HG03103 (cell line): ENCODE results near the gene CSMD2.

Experiments used
- ATAC-seq: cut with Tn5 transposase; IDR thresholded peaks from one replicate; pipeline ENCODE4 v1.9.1; 2021; ENCODE audit warnings: low read depth; ENCODE audit not compliant: unreplicated experiment

CSMD2 gene

DNA sequence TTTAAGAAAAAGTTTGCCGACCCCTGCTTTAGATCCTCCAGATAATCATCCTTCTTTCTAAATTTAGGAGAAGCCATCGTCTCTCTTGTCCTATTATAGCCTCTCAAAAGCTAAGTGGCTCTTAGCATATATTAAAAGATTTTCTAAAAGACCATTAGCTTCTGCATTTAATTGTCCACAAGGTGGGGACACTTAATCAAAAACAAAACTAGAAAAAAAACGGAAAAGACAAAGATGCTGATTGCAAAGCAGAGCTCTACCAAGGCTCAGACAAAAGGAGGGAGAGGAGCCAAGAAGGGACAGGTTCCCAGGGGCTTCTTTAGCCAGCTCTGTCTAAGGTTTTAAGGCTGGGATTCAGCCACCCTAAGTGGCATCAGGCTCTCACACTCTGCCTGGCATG is 429.4 kb downstream of the CSMD2 start:
- ATAC-seq = no peak

DNA sequence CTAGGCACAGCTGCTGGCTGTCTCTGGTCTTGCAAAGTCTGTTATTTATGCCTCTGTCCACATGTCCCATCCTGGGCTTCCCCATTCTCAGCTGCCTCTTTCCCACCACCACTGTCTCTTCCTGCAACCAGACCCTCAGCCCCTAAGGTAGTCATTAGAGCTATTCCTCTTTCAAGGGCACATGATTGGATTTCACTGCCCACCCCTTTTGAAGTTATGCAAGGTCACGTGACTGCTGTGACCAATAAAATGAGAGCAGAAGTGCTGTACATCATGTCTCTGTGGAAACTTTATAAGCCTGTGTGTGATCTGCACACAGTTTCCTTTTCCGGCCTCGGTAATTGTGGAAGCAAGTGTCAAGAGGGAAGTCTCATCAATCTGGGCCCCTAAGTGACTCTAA is 437.7 kb downstream of the CSMD2 start:
- ATAC-seq = no peak

DNA sequence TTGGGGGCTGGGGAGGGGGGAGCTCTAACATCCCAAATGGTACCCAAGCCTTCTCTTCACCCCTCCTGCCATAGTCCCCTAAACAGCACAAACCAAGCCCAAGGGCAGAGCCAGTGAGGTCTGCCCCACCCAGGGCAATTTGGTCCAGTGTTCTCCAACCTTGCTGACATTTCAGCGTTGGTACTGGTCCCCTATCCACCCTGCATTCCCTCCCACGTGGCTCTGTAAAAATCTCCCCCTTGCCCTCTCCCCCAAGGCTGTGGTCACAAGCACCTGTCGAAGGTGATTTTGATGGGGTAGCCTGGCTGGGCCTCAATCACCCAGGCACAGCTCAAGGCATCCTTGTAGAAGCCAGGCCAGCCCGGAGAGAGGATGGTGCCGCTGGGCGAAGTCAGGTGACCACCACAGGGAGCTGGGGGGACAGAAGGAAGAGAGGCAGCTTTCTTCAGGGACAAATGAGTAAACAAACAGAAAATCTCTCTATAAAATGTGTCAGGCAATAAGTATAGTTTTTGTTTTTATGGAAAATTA is 438.7 kb downstream of the CSMD2 start:
- ATAC-seq = no peak

DNA sequence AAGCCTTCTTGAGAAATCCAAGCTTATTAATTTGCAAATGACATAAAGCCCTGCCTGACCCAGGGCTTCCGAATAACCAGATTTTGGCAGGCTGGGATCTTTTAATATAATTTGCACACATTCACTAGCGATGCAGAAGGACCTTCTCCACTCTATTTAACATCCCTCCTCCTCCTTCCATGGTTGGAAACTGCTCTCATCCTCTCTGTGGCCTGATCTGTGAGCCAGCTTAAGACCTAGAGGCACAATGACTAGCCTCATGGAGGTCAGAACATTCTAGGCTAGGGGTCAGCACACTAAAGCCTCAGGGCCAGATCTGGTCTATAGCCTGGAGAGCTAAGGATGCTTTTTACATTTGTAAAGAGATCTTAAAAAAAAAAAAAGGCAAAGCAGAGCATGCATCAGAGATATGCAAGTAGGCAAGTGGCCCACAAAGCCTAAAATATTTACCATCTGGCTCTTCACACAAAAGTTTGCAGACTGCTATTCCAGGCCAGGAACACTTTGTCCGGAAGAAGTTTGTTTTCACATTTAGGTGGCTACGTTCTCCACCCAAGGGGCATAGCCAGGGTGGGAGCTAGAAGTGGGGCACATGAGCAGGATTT is 439.4 kb downstream of the CSMD2 start:
- no peak for ATAC-seq

DNA sequence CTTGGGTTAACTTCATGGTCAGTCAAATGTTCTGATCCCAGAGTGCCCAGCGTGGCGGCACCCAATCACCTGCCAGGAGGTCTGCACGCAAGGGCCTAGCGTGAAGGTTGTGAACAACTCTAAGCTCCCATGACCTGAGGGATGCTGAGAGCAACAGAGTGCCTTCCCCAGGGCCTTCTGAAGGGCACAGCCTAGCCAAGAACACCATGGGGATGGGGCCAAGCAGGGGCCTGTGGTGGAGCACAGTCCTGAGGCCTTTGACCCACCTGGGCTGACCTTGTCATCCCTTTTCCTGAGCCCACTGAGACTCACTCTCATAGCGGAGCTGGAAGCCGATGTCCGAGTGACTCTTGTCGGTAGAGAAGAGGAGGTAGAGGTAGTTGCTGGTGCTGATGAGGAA is 440.0 kb downstream of the CSMD2 start:
- no peak for ATAC-seq

DNA sequence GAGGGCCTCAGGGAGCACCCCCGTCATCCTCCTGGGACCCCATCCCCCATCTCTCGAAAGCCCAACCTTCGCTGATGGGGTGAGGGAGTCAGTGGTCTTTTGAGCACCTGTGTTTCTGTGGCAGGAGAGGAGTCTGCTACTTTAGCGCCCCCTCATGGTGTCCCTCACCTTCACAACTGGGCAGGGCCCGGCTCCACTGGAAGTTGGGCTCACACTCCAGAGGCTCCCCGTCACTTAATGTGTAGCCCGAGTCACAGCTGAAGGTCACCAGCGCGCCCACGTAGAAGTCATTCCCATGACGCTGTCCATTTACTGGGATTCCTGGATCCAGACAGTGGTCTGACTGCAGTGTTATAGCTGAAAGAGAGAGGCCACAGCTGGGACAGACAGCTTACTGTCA is 440.7 kb downstream of the CSMD2 start:
- ATAC-seq = no peak

DNA sequence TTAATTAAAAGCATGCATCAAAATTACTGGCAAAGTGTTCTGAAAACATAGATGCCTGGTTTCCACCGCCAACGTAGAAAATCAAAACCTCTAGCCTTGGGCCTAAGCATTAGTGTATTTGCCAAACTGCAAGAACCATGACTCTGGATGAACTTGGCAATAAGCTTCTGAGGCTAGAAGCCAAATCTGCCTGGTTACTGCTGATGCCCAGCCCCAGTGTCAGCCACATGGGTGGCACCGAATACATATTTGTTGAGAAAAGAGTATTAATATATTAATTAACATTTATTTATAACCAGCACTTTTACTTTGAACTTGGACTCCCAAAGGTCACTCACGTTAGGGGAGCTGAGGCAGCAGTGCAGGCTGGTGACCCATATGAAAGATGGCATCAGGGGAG is 441.8 kb downstream of the CSMD2 start:
- no peak for ATAC-seq

DNA sequence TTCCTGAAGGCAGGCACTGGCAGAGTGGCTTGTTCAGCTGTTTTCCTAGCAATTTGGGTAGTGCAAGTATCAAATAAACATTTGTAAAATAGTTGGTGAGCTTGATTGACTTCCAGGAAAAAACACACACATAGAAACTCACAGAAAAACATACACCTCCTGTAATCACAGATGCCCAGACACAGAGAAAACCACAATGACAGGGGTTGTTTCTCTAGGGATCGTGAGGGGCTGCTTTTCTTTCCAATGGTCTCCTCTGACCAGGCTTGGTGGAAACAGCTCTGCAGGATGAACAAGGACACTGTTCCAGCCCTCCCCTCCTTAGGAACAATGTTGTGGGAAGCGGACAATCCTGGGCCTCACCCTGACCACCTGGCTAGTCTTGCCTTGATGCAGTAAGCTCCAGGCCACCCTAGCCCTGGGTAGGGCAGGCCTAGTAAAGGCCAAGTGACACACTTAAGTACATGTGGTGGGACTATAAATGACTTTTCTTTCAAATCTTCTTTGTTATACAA is 443.7 kb downstream of the CSMD2 start:
- no peak for ATAC-seq

DNA sequence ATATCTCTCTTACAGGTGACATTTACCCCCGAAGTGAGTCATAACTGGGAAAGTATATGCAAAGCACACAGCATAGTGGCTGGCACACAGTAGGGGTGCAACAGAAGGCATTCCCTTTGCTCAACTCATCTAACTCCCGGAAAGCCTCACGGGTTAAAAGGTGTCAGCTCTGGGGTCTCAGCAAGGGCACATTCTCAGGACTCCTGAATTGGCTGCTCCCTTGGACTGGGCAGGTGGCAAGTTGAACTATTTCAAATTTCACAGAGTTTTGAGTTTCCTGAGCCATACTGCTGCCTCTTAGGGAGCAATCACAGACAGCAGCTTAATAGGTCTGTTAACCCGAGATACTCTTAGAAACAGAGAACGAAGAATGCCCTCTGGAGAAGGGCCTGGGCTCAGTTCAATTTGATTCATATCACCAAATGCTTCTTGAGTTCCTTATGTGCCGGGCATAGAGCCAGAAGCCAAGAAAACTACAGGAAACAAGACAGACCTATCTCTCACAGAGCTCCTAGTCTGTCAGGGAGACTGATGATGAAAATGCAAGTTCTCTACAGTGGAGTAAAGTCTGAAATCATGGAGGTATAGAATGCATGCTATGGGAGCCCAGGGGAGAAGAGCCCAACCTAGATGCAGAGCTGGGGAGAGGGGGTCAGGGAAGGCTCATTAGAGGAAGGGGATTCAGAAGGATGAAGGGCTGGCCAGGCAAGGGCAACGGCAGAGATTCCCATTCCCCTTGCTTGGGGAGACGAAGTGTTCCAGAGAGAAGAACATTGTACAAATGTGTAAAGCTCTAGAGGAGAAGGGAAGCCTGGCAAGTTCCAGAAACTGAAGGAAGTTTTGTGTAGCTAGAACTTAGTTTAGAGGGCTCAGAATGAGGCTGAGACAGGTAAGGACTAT is 445.0 kb downstream of the CSMD2 start:
- ATAC-seq = no peak

DNA sequence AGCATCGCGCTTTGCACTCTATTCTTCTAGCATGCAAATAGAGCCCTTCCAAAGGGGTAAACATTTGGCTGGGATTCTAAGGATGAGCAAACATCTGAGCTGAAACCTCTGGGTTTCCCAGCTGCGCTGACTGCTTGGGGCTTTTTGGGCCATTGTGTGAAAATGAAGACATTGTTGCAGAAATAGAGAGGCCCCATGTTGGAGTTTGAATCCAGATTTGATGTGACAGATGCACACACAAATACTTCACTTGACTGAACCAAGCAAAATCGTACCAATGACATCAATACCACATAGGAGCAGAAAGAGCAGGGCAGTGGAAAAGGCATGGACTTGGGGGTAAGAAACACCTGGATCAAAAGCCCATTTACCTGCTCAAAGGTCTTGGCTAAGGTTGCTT is 445.7 kb downstream of the CSMD2 start:
- ATAC-seq = no peak

DNA sequence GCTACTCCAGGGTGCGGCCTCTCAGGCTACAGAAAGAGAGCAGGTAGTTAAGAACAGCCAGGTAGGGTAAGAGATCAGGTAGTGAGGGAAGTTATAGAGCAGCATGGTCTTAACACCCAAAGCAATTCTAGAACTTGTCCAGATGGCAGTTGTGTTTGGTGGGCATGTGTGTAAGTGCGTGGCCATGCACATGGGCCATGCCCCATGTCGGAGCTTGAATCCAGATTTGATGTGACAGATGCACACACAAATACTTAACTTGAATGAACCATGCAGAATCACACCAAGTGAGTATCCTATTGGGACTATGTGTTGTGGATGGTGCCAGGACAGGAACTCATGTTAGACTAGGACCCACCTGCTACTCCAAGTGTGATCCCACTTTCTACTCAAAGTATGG is 446.8 kb downstream of the CSMD2 start:
- no peak for ATAC-seq

DNA sequence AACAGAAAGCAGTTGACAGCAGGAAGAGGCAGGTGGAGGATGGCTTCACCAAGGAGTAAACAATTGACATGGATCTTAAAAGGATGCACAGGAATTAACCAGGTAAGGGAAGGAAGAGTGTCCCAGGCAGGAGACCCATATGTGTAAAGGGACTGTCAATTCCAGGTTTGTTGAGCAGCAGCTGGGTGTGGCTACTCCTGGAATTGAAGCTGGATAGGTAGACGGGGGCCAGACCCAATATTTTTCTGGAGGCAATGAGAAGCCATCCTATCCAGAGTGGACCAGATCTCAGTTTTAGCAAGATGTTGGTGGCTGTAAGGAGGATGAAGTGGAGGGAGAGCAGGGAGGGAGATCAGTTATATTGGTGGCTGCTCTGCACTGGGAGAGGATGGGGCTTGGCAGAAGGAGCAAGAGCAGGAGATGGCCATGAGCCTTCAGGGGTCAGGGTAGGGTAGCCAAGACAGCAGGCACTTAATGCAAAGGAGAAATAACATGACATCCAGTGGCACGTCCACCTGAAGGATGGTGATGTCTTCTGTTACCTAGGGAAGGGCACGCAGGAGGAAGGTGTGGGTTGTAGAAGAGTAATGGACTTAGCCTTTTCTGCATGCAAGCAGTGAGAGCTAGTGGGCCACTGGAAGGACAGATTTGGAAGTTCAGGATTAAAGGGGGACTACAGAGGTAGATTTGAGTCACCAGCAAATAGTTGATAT is 447.9 kb downstream of the CSMD2 start:
- ATAC-seq = no peak

DNA sequence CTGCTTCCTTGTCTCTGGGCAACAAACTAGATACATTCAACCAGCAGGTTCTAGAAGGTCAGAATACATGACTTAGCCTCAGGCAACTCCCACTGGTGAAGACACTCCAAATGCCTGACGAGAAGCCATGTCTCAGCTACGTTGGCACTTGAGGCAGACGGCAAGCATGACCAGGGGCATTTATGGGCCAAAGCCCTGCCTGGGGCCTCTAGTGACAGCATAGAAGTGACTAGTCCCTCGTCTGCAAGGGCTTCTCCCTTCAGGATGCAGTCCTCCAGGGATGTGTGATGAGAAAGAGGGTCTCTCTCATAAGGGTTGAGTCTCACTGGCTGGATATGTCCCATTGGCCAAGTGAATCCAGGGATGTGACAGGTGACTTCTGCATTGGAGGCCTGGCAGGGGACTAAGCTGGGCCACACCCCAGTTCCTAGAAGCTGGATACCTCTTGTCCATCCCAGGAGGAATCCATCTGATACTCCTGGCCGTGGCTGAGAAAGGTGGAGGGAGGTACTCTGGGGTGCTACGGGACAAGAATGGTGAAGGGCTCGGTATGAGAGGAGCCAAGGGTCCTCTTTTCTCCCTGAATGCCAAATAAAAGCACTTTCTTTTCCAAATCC is 449.7 kb downstream of the CSMD2 start:
- no peak for ATAC-seq

DNA sequence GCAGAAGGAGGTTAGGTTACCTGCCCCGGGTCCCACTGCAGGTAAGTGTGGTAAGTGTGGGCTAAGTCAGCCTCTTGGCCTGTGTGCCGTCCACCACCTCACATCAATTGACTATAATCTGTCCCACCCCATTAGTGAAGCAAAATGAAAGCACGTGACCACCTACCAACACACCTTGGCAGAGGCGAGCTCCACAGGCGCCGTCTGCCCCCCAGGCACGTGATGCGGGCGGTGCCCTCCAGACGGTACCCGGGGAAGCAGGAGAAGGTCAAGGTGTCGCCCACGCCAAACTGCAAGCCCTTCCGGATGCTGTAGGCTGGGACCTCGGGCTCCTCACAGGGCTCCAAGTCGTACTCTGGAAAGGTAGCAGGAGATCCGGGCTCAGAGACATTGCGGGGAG is 450.6 kb downstream of the CSMD2 start:
- ATAC-seq = no peak

DNA sequence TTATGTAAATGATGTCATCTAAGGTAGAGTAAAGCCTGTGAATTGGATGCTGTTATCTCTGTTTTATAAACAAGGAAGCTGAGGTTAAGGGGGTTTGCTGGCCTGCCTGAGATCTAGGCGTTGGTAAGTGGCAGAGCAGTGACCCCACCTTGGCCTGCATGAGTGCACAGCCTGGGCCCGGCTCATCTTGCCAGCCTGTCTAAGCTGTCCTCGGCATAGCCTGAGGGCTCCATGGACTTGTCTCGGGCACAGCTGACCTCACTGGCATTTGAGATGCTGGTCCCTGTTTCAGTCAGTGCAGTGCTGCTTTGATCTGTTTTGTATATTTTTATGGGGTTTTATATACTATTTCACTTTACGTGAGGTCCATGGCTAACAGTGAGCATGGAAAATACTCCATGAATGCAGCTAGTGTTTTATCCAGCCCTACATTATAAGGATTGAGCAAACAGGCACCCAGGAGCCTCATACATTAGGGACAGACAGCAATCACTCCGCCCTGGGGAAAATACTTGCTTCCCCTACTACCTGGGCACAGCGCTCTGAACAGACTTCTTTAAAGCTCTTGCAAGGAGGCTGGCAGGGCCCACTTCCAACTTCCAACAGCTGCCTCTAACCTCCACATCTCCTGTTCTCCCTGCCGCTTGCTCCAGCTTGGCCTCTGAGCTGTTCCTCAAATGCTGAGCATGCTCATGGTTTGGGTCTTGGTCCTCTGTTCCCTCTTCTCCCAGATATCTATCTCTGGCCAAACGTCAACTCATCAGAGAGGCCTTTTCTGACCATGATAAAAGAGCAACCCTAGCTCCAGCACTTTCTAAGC is 451.8 kb downstream of the CSMD2 start:
- no peak for ATAC-seq

DNA sequence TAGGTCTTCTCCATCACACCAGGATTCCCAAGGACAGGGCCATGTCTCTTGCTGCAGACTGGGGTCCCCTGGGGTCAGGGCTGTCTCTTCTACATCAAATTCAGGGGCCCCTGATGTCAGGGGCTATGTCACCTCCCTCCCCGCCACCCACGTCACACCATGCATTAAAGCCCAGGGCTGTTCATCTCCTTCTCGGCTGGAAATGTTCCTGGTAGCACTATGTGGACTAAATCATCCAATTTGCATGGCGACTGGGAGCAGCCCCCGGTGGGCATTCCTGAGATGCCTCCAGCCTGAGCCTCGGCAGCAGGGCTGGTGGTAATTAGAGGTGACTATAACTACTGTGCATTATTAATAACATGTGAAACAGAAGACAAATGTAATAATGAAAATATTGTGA is 452.8 kb downstream of the CSMD2 start:
- no peak for ATAC-seq

DNA sequence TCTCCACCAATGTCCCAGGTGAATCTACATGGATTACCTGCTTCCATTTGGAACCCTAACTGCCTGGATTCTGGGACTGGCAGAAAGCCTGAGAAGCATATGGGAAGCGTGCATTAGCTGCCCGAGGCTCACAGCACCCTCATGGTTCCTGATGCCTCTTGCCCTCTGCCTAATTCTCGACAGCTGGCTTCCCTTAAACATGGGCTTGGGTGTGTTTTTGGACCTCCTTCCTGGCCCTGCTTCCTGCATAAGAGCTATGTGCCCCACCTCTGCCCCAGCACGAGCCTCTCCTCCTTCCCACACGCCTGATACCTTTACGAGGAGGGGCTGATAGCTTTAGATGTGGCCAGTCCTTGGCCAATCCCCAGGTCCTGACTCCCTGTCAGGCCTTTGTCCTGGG is 453.5 kb downstream of the CSMD2 start:
- no peak for ATAC-seq

DNA sequence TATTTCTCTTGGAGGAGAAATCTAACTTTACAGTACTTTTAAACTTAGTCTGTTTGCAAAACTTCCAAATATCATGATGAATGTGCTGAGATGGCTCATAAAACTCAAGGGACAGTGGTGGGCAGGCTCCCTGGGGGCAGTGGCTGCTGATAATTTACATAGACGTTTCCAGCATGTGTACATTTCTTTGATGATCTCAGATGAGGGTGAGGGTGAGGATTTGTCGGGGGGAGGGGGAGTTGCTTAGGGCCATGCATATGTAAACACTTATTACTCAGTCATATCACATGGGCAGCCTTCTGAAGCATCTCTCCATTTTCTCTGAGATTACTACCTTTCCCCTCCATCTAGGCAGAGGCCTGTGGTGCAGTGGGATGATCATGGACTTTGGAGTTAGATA is 454.1 kb downstream of the CSMD2 start:
- ATAC-seq = no peak

DNA sequence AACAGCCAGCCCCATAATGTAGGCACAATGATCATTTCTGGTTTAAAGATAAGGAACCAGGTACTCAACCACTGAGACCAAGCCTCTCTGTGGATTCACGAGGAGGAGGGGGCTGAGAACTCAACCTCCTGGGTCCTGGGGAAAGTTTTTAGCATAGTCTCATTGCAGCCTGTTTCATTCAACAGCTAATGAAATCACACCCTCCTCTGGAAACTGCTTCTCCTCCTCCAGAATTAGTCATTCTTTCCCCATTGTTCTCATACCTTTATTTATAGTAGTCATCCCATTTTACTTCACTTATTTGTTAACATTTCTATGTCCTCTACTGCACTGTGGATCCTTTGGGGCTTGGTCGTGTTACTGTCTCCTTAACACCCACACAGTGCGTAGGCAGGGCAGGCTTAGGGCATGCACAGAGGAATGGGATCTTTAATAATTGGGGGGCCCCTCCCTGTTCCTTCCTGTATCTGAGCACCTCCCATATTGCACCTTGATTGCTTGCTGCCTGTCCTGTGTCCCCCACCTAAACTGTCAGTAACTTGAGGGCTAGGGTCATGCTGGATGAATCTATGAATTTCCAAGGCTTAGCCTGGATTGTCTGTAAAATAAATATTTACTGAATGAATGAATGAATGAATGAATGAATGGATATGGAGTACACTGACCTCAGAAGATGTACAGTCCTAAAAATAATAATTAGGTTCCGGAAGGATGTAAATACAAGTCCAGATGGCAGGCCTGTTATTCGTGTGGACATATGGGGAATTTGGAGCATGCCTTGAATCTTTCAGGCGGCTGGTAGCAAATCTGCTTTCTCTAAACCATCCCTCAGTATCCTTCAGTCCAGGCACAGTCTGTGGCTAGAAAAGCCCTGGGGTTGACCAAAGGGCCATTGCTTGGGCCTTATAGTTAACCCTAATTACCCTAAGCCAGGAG is 455.0 kb downstream of the CSMD2 start:
- no peak for ATAC-seq
